Prostate gland (tissue), 2 donors: ENCODE measurements around the gene TMEM88. TPM values are rescaled to one million over a fixed set of nuclear protein-coding genes. Genes with fewer than 3 reads are reported as not detected.
A peak's percentile ranks its signal among the peaks of the same experiment; 100 is the strongest.

ENCODE experiments used
- DNase-seq: peaks from one replicate; pipeline ENCODE4 v3.0.0-alpha.2; 2019; ENCODE audit warnings: low spot score
- H3K27ac ChIP-seq, 2 donors: fragments of 200-600 bp; sonication (generic); 2 replicates each; pipeline ENCODE4 v1.5.1; 2017 to 2019
- H3K27me3 ChIP-seq: fragments of 200-600 bp; sonication (generic); replicated peaks from 2 replicates; pipeline ENCODE4 v1.5.1; 2019; ENCODE audit not compliant: insufficient read depth
- H3K36me3 ChIP-seq, 2 donors: fragments of 200-600 bp; sonication (generic); 1 replicate in 1 of 2; 2 replicates in 1 of 2; pipeline versions ENCODE4 v1.5.1 to v1.8.1; 2017 to 2019
- H3K4me1 ChIP-seq: fragments of 200-600 bp; sonication (generic); replicated peaks from 2 replicates; pipeline ENCODE4 v1.5.1; 2019
- H3K4me3 ChIP-seq, 2 donors: fragments of 200-600 bp; sonication (generic); 2 replicates each; pipeline ENCODE4 v1.5.1; 2017 to 2019
- H3K9me3 ChIP-seq: fragments of 200-600 bp; sonication (generic); 2 replicates; pipeline ENCODE4 v1.5.1; 2017
- CTCF ChIP-seq, 4 experiments: fragments of 200-600 bp in 2 of 4; fragments of 450-650 bp in 2 of 4; sonication (generic) in 2 of 4; IDR thresholded peaks; 1 replicate in 3 of 4; 2 replicates in 1 of 4; pipeline ENCODE4 v1.5.1; 2016 to 2019; ENCODE audit warnings: antibody characterized with exemption in 4 of 4, mild to moderate bottlenecking in 2 of 4, moderate library complexity in 2 of 4
- POLR2A ChIP-seq: fragments of 450-650 bp; IDR thresholded peaks from one replicate; pipeline ENCODE4 v1.6.1; 2016; ENCODE audit warnings: antibody characterized with exemption, mild to moderate bottlenecking
- POLR2AphosphoS5 ChIP-seq: sonication (generic); formaldehyde crosslinking; IDR thresholded peaks from one replicate; pipeline ENCODE4 v1.6.1; 2017; ENCODE audit warnings: antibody characterized with exemption
- WGBS: methylation state at CpG from one replicate; pipeline ENCODE4 v1.1.5; 2018; 5-methylcytosine and 5-hydroxymethylcytosine counted together
- intact Hi-C: fragments of 100-400 bp; cut with DNase I; formaldehyde crosslinking; loops from one replicate; pipeline ENCODE4 v1.14.2; 2022
- total RNA-seq, 2 donors: library from RNA; depleted of rRNA; stranded (reverse); fragments of >200 nt; gene quantifications; one replicate each; pipeline ENCODE4 v1.1.0, GENCODE V29; 2016

TMEM88 gene
- total RNA-seq, 2 donors from 2014 or later = 11.1 to 15.7 TPM

DNA sequence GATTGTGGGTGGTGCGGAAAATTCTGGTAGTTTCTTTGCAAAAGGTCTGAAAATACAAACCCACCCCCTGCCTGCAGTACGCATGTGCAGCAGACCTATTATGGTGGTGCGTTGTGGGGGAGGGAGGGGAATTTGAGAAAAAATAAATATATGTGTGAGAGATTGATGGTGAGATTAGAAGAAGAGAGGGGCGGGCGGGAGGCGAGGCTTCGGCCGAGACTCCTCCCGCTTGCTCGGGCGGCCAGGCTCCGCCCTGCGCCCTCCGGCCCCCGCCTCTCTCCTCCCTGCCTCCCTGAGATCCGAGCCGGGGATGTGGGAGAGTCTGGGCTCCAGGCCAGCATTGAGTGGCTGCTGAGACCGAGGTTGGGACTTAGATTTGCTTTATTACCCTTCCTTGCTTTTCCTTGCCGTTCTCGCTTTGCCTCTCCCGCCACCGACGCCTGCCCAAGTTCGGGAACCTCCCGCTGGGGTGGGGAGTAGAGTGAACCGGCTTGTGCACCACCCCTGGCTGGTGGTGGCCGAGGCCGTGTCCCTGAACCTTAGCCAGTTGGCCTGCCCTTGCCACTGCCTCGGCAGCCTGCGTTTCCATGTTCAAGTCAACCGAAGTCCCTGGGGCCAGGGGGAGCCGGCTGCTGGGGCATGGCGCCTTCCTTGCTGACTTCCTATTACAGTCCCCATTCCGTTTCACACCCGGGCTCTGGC, 32.8 kb downstream of the TMEM88 start:
- no peaks in the 10 kb centered on the region for H3K9me3 ChIP-seq
- peaks cover 5 to 7% of the 10 kb centered on the region in 2 donors for H3K36me3 ChIP-seq
- WGBS = under 1% methylated on average over 30 of the region's 35 CpGs
- H3K4me3 ChIP-seq = peak overlapping the region; percentile 77 to 90
- TF ChIP-seq CTCF (IDR thresholded peaks at IDR 0.05) (peak in 2 of 4 experiments; percentile 13 to 42), POLR2A (peak; percentile 87), POLR2AphosphoS5 (peak; percentile 95)
- DNase-seq = peak; percentile 97
- intact Hi-C loops = no loop called here
- no peaks in the 10 kb centered on the region for H3K27me3 ChIP-seq
- peak overlapping the region; percentile 97 to 99 for H3K27ac ChIP-seq
- H3K4me1 ChIP-seq = peaks cover 19% of the 10 kb centered on the region

- H3K4me1 ChIP-seq = peaks cover 19% of the 10 kb centered on the region
- intact Hi-C loops = no loop called here
Observed at GRCh38 chr17:7888184-7888920, 33.5 kb downstream of the TMEM88 start, which contains the start of gene CHD3. Gene CHD3 (plus strand): TSS chr17:7888789. CDS start chr17:7889001, 212 bp downstream.

DNA sequence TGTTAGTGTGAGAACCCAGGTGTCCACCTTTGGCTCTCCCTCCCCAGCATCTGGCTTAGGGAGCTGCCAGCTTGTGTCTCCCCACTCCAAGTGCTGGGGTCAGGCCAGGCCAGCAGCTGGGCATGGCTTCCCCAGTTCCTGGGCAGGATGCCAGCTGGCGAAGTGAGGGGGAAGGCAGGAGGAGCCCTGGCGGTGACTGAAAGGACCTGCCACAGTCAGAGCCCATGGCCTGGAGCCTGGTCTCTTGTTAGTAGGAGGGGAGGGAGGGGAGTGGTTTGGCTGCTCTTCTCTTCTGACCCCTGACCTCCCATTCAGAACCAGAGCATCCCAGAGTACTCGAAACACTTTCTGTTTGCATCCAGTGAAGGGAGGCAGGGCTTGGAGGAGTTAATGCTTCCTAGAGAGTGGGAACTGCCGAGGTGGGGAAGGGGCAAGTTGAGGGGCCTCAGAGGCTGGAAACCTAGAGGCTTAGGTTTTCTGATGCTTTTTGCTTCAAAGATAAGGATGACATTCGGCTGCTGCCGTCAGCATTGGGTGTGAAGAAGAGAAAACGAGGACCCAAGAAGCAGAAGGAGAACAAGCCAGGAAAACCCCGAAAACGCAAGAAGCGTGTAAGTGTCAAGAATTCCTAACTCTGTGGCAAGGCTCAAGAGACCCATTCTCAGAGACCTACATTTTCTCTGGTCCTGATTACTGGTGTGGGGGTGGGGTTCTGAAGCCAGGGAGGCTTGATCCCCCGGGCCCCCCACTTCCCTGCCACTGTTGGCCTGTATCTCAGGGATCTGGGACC, 34.5 kb downstream of the TMEM88 start:
- H3K36me3 ChIP-seq = peaks cover 10 to 15% of the 10 kb centered on the region in 2 donors
- DNase-seq = peak; percentile 96
- TF ChIP-seq CTCF (IDR thresholded peaks at IDR 0.05) = peak; percentile 27 to 90 (median 58)
- TF ChIP-seq POLR2A = peak; percentile 48
- peak; percentile 97 for TF ChIP-seq POLR2AphosphoS5
- peak overlapping the region; percentile 97 to 99 for H3K27ac ChIP-seq
- intact Hi-C loops = no loop called here
- H3K4me3 ChIP-seq = peak overlapping the region in 1 of 2 donors; percentile 77
- H3K4me1 ChIP-seq = peaks cover 19% of the 10 kb centered on the region
- H3K27me3 ChIP-seq = no peaks in the 10 kb centered on the region
- H3K9me3 ChIP-seq = no peaks in the 10 kb centered on the region
- 16% methylated on average over 11 of the region's 11 CpGs for WGBS

More at GRCh38 chr17:7888184-7888920, 33.5 kb downstream of the TMEM88 start, which contains the start of gene CHD3:
- peak; percentile 87 for DNase-seq
- H3K27ac ChIP-seq = peak within 1 kb of the TSS; percentile 97 to 99
- H3K4me3 ChIP-seq = peak within 1 kb of the TSS; percentile 77 to 90
- TF ChIP-seq POLR2AphosphoS5 (peak; percentile 46), POLR2A (peak; percentile 32), CTCF (IDR thresholded peaks at IDR 0.05) (no peak)
- H3K36me3 ChIP-seq = peaks cover 5 to 7% of the 10 kb centered on the region in 2 donors
- no peaks in the 10 kb centered on the region for H3K27me3 ChIP-seq
- H3K9me3 ChIP-seq = no peaks in the 10 kb centered on the region
- 20% methylated on average over 18 of the region's 18 CpGs for WGBS

GRCh38 chr17:7893187-7893880, 38.5 kb downstream of the TMEM88 start:
- peaks cover 16 to 29% of the 10 kb centered on the region in 2 donors for H3K36me3 ChIP-seq
- H3K27ac ChIP-seq = peak overlapping the region in 1 of 2 donors; percentile 39
- intact Hi-C loops = no loop called here
- TF ChIP-seq POLR2A (no peak), CTCF (IDR thresholded peaks at IDR 0.05) (no peak), POLR2AphosphoS5 (no peak)
- 83% methylated on average over 15 of the region's 15 CpGs for WGBS
- no peak overlapping the region for H3K4me3 ChIP-seq
- H3K4me1 ChIP-seq = peaks cover 18% of the 10 kb centered on the region
- DNase-seq = no peak
- H3K9me3 ChIP-seq = no peaks in the 10 kb centered on the region
- no peaks in the 10 kb centered on the region for H3K27me3 ChIP-seq
